ENCODE measurements around the gene SNX32. TPM values are rescaled to one million over a fixed set of nuclear protein-coding genes. Genes with fewer than 3 reads are reported as not detected.
"Not testable (repeated sequence)": the region's sequence is repeated elsewhere in the genome, so short reads cannot be mapped to it uniquely, and the experiment has no call there.

The SNX32 gene
- total RNA-seq, 2 donors from 2014 or later, result 0.52 to 0.65 TPM

- intact Hi-C loops (cut with DNase I), result loop anchor here in 1 of 2 donors (2.0 to 5.0 kb wide), 2 partner anchors 37 to 110 kb away; partner anchors contain the start of gene AP5B1
- peak; percentile 47 for DNase-seq (ENCODE audit: low spot score)
Measured at GRCh38 chr11:65817312-65817834, 16.4 kb upstream of the SNX32 start.

GRCh38 chr11:65817835-65818680 lies 15.7 kb upstream of the SNX32 start:
- DNase-seq (ENCODE audit: low spot score), result peak; percentile 99
- intact Hi-C loops (cut with DNase I), result loop anchor here in 1 of 2 donors (2.0 to 5.0 kb wide), 2 partner anchors 37 to 111 kb away; partner anchors contain the start of gene AP5B1

- peak; percentile 26 for DNase-seq (ENCODE audit: low spot score)
- intact Hi-C loops (cut with DNase I), result loop anchor here in 1 of 2 donors (5.0 kb wide), 1 partner anchor 646 kb away; the partner anchor contains the start of gene PELI3
Measured at GRCh38 chr11:65821107-65821506, 12.7 kb upstream of the SNX32 start.

- intact Hi-C loops (cut with DNase I), result loop anchor here in 1 of 2 donors (5.0 kb wide), 1 partner anchor 644 kb away; the partner anchor contains the start of gene PELI3
- DNase-seq (ENCODE audit: low spot score), result peak; percentile 9
Measured at GRCh38 chr11:65822776-65823528, 10.8 kb upstream of the SNX32 start.

- peak; percentile 32 for DNase-seq (ENCODE audit: low spot score)
- intact Hi-C loops (cut with DNase I), result no loop called here
Measured at GRCh38 chr11:65826984-65827735, 6.6 kb upstream of the SNX32 start.

GRCh38 chr11:65829459-65829858 lies 4.3 kb upstream of the SNX32 start:
- intact Hi-C loops (cut with DNase I), result no loop called here
- DNase-seq (ENCODE audit: low spot score), result peak; percentile 5

- DNase-seq (ENCODE audit: low spot score); intact Hi-C loops (cut with DNase I): not testable (repeated sequence)
Measured at GRCh38 chr11:65832231-65832630, 1.5 kb upstream of the SNX32 start.

GRCh38 chr11:65834202-65834601 lies 439 bp downstream of the SNX32 start:
- DNase-seq (ENCODE audit: low spot score), result no peak
- intact Hi-C loops (cut with DNase I), result no loop called here

- no peak for DNase-seq (ENCODE audit: low spot score)
- intact Hi-C loops (cut with DNase I), result no loop called here
Measured at GRCh38 chr11:65842144-65842543, 8.4 kb downstream of the SNX32 start.

- intact Hi-C loops (cut with DNase I), result no loop called here
- no peak for DNase-seq (ENCODE audit: low spot score)
Measured at GRCh38 chr11:65843811-65844210, 10.0 kb downstream of the SNX32 start.

GRCh38 chr11:65844231-65844872 lies 10.6 kb downstream of the SNX32 start:
- intact Hi-C loops (cut with DNase I), result no loop called here
- DNase-seq (ENCODE audit: low spot score), result peak; percentile 15

- peak; percentile 29 for DNase-seq (ENCODE audit: low spot score)
- intact Hi-C loops (cut with DNase I), result no loop called here
Measured at GRCh38 chr11:65847746-65848145, 14.0 kb downstream of the SNX32 start.

GRCh38 chr11:65848693-65849092 lies 14.9 kb downstream of the SNX32 start:
- DNase-seq (ENCODE audit: low spot score); intact Hi-C loops (cut with DNase I): not testable (repeated sequence)

- intact Hi-C loops (cut with DNase I), result no loop called here
- peak; percentile 77 for DNase-seq (ENCODE audit: low spot score)
Measured at GRCh38 chr11:65849366-65849765, 15.6 kb downstream of the SNX32 start.

- DNase-seq (ENCODE audit: low spot score), result no peak
Measured at GRCh38 chr11:65849771-65850216, 16.0 kb downstream of the SNX32 start.

GRCh38 chr11:65850217-65851082 lies 16.7 kb downstream of the SNX32 start:
- intact Hi-C loops (cut with DNase I), result no loop called here
- peak; percentile 72 for DNase-seq (ENCODE audit: low spot score)

More at GRCh38 chr11:65849771-65850216, 16.0 kb downstream of the SNX32 start:
- intact Hi-C loops (cut with DNase I), result no loop called here

GRCh38 chr11:65851083-65851579 lies 17.4 kb downstream of the SNX32 start:
- intact Hi-C loops (cut with DNase I), result no loop called here
- peak; percentile 61 for DNase-seq (ENCODE audit: low spot score)

All from posterior vena cava (tissue), 2 donors.